ENCODE results near the gene ITPR3.
A peak's percentile ranks its signal among the peaks of the same experiment; 100 is the strongest.

The ITPR3 gene

DNA sequence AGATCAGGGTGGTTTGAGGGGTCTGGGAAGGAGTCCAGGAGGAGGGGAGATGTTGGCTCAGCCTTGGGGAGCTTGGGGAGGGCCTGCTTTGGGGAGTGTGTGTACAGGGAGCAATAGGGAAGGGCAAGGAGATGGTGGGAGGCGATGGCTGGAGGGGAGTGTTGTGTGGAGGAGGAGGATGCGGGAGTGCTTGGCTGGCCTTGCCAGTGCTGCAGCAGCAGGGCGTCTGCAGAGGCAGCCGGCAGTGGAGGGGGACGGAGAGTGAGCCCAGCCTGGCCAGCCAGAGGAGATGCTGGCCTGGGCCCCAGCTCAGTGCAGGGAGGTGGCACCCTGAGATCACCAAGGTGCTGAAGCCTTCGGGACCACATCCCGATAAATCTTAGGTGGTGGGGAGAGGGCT is 121.7 kb downstream of the ITPR3 start:
- DNase-seq = no peak

DNA sequence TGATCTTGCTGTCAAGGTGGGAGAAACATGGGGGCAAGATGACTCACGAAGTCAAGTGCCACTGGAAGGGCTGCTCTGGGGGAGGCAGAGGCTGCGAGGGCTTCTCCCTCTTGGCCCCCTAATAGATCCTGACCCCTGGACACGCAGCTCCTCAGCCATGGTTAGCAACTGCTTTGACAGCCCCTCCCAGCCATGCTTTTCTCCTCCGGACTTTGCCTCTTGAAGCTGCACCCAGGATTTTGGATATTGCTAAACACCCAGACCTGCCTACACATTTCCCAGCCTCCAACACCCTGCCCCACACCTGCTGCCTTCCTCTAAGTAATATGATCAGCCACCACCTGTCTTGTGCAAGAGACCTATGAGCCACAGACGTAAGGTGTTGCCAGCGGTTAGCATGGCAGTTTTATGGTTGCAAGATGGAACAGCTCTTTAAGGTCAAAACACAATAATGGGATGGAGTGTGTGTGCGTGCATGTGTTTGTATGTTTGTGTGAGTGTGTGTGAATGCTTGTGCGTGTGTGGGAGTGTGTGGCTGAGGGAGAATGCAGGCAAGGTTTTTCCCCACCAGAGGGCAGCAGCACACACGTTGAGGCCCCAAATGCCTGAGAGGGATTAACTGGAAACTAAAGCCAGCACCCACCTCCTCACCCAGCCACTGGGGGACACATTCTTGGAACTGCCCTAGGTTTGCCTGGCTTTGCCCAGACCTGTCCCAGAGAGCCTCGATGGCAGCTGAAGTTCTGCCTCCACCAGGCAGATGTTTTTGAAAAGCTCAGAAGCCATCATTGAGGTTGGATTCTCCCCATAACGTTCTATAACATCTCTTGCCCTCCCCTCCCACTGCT is 123.1 kb downstream of the ITPR3 start:
- DNase-seq = peak; percentile 62 to 70

- no peak for DNase-seq
Observed at GRCh38 chr6:33744895-33745546, 123.9 kb downstream of the ITPR3 start.

GRCh38 chr6:33745548-33745947 is 124.4 kb downstream of the ITPR3 start:
- DNase-seq = no peak
